ENCODE measurements around the gene SNU13. TPM values are rescaled to one million over a fixed set of nuclear protein-coding genes. Genes with fewer than 3 reads are reported as not detected.

SNU13 gene
- total RNA-seq, 1 donor from 2014 or later = 111 TPM

DNA sequence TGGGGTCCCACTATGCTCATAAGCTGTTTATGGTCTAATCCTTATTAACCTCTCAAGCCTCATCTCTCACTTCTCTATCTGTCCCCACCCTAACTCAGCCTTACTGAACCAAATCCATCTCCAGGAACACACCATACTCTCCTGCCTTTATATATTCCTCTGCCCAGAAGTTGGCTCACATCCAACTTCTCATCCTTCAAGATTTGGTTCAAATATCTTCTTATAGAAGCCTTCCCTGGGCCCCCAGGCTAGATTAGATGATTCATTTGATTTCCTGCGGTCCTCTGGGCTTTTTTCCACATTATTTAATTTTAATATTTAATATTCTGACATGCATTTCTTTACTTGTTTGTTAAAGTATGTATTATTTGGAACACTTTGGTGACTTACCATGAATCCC is 33.8 kb upstream of the SNU13 start:
- DNase-seq (no peak), ATAC-seq (no peak)
- H3K4me3 ChIP-seq = no peak overlapping the region
- TF ChIP-seq, protein P1, sequence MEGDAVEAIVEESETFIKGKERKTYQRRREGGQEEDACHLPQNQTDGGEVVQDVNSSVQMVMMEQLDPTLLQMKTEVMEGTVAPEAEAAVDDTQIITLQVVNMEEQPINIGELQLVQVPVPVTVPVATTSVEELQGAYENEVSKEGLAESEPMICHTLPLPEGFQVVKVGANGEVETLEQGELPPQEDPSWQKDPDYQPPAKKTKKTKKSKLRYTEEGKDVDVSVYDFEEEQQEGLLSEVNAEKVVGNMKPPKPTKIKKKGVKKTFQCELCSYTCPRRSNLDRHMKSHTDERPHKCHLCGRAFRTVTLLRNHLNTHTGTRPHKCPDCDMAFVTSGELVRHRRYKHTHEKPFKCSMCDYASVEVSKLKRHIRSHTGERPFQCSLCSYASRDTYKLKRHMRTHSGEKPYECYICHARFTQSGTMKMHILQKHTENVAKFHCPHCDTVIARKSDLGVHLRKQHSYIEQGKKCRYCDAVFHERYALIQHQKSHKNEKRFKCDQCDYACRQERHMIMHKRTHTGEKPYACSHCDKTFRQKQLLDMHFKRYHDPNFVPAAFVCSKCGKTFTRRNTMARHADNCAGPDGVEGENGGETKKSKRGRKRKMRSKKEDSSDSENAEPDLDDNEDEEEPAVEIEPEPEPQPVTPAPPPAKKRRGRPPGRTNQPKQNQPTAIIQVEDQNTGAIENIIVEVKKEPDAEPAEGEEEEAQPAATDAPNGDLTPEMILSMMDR (IDR thresholded peaks at IDR 0.05) = no peak
- no peaks in the 10 kb centered on the region for H3K36me3 ChIP-seq
- H3K4me1 ChIP-seq = no peaks in the 10 kb centered on the region
- intact Hi-C loops (cut with DNase I) = no loop called here
- H3K27ac ChIP-seq = no peak overlapping the region
- no peaks in the 10 kb centered on the region for H3K27me3 ChIP-seq
- no peaks in the 10 kb centered on the region for H3K9me3 ChIP-seq

DNA sequence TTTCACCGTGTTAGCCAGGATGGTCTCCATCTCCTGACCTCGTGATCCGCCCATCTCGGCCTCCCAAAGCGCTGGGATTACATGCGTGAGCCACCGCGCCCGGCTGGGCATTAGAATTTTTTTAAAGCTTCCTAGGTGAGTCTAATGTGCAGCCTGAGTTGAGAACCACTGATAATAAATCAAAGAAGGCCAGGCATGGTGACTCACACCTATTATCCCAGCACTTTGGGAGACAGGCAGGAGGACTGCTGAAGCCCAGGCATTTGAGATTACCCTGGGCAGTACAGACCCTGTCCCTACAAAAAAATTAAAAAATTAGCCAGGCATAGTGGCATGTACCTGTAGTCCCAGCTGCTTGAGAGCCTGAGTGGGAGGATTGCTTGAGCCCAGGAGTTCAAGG is 24.3 kb upstream of the SNU13 start:
- Histone ChIP-seq H3K9me3 (no peaks in the 10 kb centered on the region), H3K36me3 (no peaks in the 10 kb centered on the region), H3K27me3 (no peaks in the 10 kb centered on the region), H3K27ac (no peak overlapping the region), H3K4me3 (no peak overlapping the region), H3K4me1 (no peaks in the 10 kb centered on the region)
- intact Hi-C loops (cut with DNase I) = no loop called here
- TF ChIP-seq, protein P1 (IDR thresholded peaks at IDR 0.05) = no peak
- no peak for DNase-seq
- ATAC-seq = no peak

DNA sequence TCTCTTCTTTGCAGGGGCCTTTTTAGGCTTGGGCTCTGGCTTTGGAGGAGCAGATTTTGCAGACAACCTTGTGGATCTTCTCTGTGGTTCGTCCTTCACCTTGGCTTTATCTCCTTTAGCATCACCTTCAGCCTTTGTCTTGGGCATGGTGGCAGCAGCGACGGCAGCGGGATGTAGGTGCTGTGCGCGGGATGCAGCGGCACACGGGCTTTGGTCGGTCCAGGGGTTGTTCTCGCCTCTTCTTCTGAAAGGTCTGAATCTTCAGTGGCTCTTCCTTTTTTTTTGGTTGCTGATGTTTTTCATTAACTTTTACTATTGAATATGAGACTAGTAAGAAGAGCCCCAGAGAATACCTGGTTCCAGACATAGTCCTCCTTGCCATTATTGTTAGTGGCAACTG is 20.7 kb upstream of the SNU13 start:
- intact Hi-C loops (cut with DNase I) = no loop called here
- DNase-seq = no peak

DNA sequence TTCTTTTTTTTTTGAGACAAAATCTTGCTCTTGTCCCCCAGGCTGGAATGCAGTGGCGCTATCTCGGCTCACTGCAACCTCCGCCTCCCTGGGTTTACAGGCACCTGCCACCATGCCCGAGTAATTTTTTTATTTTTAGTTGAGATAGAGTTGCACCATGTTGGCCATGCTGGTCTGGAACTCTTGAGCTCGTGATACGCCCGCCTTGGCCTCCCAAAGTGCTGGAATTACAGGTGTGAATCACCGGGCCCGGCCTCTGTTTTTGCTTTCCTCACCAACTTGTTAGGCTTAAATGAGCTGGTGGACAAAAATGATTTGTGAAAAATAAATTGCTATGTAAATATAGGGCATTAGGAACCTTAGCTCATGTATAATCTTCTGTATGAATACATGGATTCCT is 14.1 kb upstream of the SNU13 start:
- intact Hi-C loops (cut with DNase I) = no loop called here
- no peak for ATAC-seq

More for the DNA sequence above, 20.7 kb upstream of the SNU13 start:
- Histone ChIP-seq H3K4me1 (no peaks in the 10 kb centered on the region), H3K27ac (no peak overlapping the region), H3K27me3 (no peaks in the 10 kb centered on the region), H3K36me3 (no peaks in the 10 kb centered on the region), H3K4me3 (no peak overlapping the region), H3K9me3 (no peaks in the 10 kb centered on the region)
- TF ChIP-seq, protein P1 (IDR thresholded peaks at IDR 0.05) = no peak
- ATAC-seq = no peak

DNA sequence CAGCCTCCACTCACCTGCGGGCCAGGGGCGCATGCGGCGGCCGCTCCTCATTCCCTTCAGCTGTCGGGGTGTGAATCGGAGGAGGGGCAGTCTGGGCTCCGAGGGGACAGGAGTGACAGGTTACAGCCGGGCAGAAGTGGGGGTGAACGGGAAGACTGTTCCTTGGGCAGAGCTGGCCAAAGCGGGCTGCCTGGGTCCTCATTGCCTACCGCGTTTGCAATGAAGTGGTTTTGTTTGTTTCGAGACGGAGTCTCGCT is 11.4 kb upstream of the SNU13 start:
- TF ChIP-seq, protein P1 (IDR thresholded peaks at IDR 0.05) = no peak
- peaks cover 9% of the 10 kb centered on the region for H3K4me1 ChIP-seq
- no peak overlapping the region for H3K27ac ChIP-seq
- ATAC-seq = no peak
- H3K27me3 ChIP-seq = no peaks in the 10 kb centered on the region
- H3K9me3 ChIP-seq = no peaks in the 10 kb centered on the region
- no peaks in the 10 kb centered on the region for H3K36me3 ChIP-seq
- DNase-seq = no peak
- H3K4me3 ChIP-seq = no peak overlapping the region
- intact Hi-C loops (cut with DNase I) = no loop called here

More for the DNA sequence above, 14.1 kb upstream of the SNU13 start:
- Histone ChIP-seq H3K27me3 (no peaks in the 10 kb centered on the region), H3K4me1 (peaks cover 5% of the 10 kb centered on the region), H3K36me3 (no peaks in the 10 kb centered on the region), H3K9me3 (no peaks in the 10 kb centered on the region), H3K27ac (no peak overlapping the region), H3K4me3 (no peak overlapping the region)
- DNase-seq = no peak
- TF ChIP-seq, protein P1 (IDR thresholded peaks at IDR 0.05) = no peak
